Hepatocyte (in vitro differentiated cells): ENCODE results near the gene CCT8L2.
"Not testable (repeated sequence)": the region's sequence is repeated elsewhere in the genome, so short reads cannot be mapped to it uniquely, and the experiment has no call there.

Experiments used
- CTCF ChIP-seq: fragments of 200-600 bp; sonication (generic); IDR thresholded peaks from 2 replicates; pipeline ENCODE4 v1.5.1; 2016; ENCODE audit warnings: antibody characterized with exemption, mild to moderate bottlenecking; ENCODE audit not compliant: poor library complexity
- EZH2 ChIP-seq: fragments of 200-600 bp; sonication (generic); IDR thresholded peaks from 2 replicates; pipeline ENCODE4 v1.6.1; 2016; ENCODE audit warnings: antibody characterized with exemption, mild to moderate bottlenecking, borderline replicate concordance
- EZH2phosphoT487 ChIP-seq: fragments of 200-600 bp; sonication (generic); IDR thresholded peaks from one replicate; pipeline ENCODE4 v1.6.1; 2018; ENCODE audit warnings: antibody characterized with exemption, mild to moderate bottlenecking, low read depth, moderate library complexity; ENCODE audit not compliant: unreplicated experiment, severe bottlenecking

- not testable (repeated sequence) for TF ChIP-seq CTCF, EZH2, EZH2phosphoT487
These were observed 2.6 kb upstream of the CCT8L2 start for GRCh38 chr22:16595251-16595650.
